Transverse colon (tissue), 3 donors: ENCODE measurements around the gene NMD3.

Experiments used
- POLR2A ChIP-seq: fragments of 450-650 bp; IDR thresholded peaks from one replicate; pipeline ENCODE4 v1.6.1; 2016; ENCODE audit warnings: antibody characterized with exemption, mild to moderate bottlenecking, moderate library complexity
- TF ChIP-seq, protein P1 (sequence below), 5 experiments: fragments of 200-600 bp in 3 of 5; fragments of 450-650 bp in 2 of 5; sonication (generic) in 3 of 5; IDR thresholded peaks; 1 replicate in 2 of 5; 2 replicates in 3 of 5; pipeline ENCODE4 v1.5.1; 2016 to 2017; ENCODE audit warnings: antibody characterized with exemption in 5 of 5, inconsistent platforms in 3 of 5, mild to moderate bottlenecking in 2 of 5, moderate library complexity in 1 of 5

DNA sequence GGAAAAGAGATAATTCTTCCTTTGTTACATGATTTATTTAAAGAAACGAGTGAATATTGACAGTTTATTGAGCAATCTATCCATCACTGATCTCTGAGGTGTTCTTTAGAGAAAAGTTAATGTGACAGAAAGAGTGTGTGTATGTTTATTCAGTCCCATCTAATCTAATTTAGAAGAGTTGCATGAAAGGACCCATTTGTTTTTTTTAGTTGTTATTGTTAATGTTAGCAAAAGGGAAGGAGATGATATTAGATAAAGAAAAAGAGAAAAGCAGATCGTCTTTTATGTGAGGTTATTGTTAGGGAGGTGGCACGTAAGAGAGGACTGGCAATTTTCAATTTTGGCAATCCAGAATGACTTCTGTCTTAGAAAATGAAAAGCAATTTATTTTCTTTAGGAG, 46.5 kb downstream of the NMD3 start:
- TF ChIP-seq, protein P1, sequence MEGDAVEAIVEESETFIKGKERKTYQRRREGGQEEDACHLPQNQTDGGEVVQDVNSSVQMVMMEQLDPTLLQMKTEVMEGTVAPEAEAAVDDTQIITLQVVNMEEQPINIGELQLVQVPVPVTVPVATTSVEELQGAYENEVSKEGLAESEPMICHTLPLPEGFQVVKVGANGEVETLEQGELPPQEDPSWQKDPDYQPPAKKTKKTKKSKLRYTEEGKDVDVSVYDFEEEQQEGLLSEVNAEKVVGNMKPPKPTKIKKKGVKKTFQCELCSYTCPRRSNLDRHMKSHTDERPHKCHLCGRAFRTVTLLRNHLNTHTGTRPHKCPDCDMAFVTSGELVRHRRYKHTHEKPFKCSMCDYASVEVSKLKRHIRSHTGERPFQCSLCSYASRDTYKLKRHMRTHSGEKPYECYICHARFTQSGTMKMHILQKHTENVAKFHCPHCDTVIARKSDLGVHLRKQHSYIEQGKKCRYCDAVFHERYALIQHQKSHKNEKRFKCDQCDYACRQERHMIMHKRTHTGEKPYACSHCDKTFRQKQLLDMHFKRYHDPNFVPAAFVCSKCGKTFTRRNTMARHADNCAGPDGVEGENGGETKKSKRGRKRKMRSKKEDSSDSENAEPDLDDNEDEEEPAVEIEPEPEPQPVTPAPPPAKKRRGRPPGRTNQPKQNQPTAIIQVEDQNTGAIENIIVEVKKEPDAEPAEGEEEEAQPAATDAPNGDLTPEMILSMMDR (IDR thresholded peaks at IDR 0.05): no peak
- no peak for TF ChIP-seq POLR2A
